Mesodermal cell (in vitro differentiated cells): ENCODE data around the gene GTF3C5.
"Not testable (repeated sequence)": the region's sequence is repeated elsewhere in the genome, so short reads cannot be mapped to it uniquely, and the experiment has no call there.

ENCODE experiments used
- H3K27ac ChIP-seq: 2 replicates; pipeline ENCODE4 v1.7.0; 2013; ENCODE audit warnings: mild to moderate bottlenecking, low read depth, low read length, moderate library complexity; ENCODE audit not compliant: severe bottlenecking
- H3K36me3 ChIP-seq: 2 replicates; pipeline ENCODE4 v1.7.1; 2013; ENCODE audit warnings: mild to moderate bottlenecking, low read length, moderate library complexity; ENCODE audit not compliant: control insufficient read depth, insufficient read depth
- H3K4me1 ChIP-seq: one replicate; pipeline ENCODE4 v1.7.1; 2013; ENCODE audit warnings: mild to moderate bottlenecking, low read length; ENCODE audit not compliant: insufficient read depth, control insufficient read depth, poor library complexity, severe bottlenecking
- H3K4me3 ChIP-seq: 2 replicates; pipeline ENCODE4 v1.7.0; 2013; ENCODE audit warnings: low read length, control low read depth, mild to moderate bottlenecking; ENCODE audit not compliant: insufficient read depth, poor library complexity, severe bottlenecking; ENCODE audit errors: extremely low read depth
- H3K9me3 ChIP-seq: 2 replicates; pipeline ENCODE4 v1.7.1; 2013; ENCODE audit warnings: mild to moderate bottlenecking, low read length, moderate library complexity; ENCODE audit not compliant: control insufficient read depth
- WGBS, 2 experiments: methylation state at CpG; one replicate each; pipeline ENCODE4 v1.1.5; 2013; ENCODE audit warnings: missing lambda C conversion rate in 2 of 2; ENCODE audit not compliant: insufficient coverage in 2 of 2; 5-methylcytosine and 5-hydroxymethylcytosine counted together

The GTF3C5 gene

DNA sequence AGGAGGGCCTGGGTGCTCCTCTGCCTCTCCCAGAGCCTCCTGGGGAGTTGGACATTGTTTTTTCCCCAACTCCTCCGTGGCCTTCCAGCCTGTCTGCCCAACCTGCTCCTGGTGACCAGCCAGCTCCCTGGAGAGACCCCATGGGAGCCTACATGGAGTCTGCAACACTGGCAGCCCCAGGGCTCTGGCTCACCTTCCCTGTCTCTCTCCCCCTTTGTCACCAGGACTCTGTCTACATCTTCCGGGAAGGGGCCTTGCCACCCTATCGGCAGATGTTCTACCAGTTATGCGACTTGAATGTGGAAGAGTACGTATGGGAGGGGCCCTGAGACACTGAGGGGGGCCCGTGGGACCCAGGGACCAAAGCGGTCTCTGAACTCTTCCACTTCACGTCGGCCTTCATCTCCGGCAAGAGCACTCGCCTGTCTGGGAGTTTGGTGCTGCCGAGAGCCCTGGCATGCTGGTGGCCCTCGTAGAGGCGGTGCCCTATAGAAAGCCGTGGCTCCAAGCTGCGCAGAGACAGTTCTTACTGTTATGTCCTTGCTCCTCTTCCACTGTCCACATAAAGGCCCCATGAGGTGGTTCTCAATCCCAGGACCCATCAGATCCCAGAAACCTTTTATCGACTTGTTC, 25.1 kb downstream of the GTF3C5 start:
- no peak overlapping the region for H3K27ac ChIP-seq
- H3K9me3 ChIP-seq = no peaks in the 10 kb centered on the region
- no peak overlapping the region for H3K4me3 ChIP-seq
- H3K36me3 ChIP-seq = peaks cover 75% of the 10 kb centered on the region
- peaks cover 14% of the 10 kb centered on the region for H3K4me1 ChIP-seq
- WGBS, 2 experiments = 96 to 98% methylated on average over 14 to 16 of the region's 17 CpGs

DNA sequence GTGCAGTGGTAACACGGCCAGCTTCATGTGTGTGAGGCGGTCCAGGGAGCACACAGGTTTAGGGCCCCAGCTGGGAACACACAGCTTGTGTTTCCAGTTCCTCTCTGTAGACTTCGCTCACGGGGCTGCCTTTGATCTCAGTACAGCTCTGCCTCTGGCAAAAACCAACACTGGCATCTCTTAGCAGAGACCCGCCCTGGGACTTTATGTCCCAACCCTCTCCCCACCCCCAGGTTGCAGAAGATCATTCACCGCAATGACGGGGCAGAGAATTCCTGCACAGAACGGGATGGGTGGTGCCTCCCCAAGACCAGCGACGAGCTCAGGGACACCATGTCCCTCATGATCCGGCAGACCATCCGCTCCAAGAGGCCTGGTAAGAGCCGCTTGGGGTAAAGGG, 25.7 kb downstream of the GTF3C5 start:
- H3K9me3 ChIP-seq = no peaks in the 10 kb centered on the region
- H3K27ac ChIP-seq = no peak overlapping the region
- peaks cover 69% of the 10 kb centered on the region for H3K36me3 ChIP-seq
- 95 to 98% methylated on average over 8 to 13 of the region's 13 CpGs for WGBS, 2 experiments
- H3K4me3 ChIP-seq = no peak overlapping the region
- peaks cover 18% of the 10 kb centered on the region for H3K4me1 ChIP-seq

DNA sequence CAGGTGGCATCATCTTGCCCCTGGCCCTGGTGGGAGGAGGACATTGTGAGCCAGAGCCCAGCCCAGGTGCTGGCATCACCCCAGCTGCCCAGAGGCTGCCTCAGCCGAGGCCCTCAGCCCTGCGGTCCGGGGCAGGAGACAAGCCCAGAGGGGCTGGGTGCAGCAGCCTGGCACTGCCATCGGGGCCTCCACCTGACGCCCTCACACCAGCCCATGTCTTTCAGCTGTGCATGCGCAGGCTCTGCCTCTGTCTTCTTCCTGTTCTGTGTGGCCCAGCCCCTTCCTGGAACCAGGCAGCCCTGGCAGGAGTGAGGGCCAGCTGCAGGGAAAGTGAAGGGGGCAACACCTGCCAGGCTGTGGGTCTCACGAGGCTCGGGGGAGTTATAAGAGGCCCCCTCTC, 26.2 kb downstream of the GTF3C5 start:
- Histone ChIP-seq H3K27ac (no peak overlapping the region), H3K9me3 (no peaks in the 10 kb centered on the region), H3K4me1 (peaks cover 18% of the 10 kb centered on the region), H3K36me3 (peaks cover 64% of the 10 kb centered on the region), H3K4me3 (no peak overlapping the region)
- 95 to 100% methylated on average over 7 to 8 of the region's 8 CpGs for WGBS, 2 experiments

DNA sequence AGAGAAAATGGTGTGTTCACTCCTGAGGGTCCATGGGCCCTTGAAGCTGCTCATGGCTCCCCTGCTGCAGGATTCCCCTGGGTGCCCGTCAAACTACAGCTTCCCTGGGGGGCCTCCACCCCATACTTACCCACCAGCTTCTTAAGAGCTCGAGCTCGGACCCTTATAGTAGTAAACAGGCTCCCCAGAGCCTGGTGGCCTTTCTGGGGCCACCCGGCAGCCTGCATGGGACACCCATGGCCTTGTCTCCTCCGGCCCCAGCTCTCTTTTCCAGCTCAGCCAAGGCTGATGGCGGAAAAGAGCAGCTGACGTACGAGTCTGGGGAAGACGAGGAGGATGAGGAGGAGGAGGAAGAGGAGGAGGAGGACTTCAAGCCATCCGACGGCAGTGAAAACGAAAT, 26.8 kb downstream of the GTF3C5 start:
- Histone ChIP-seq H3K4me1 (peaks cover 18% of the 10 kb centered on the region), H3K9me3 (no peaks in the 10 kb centered on the region), H3K36me3 (peaks cover 58% of the 10 kb centered on the region), H3K4me3 (no peak overlapping the region), H3K27ac (no peak overlapping the region)
- 97 to 98% methylated on average over 7 to 10 of the region's 12 CpGs for WGBS, 2 experiments

DNA sequence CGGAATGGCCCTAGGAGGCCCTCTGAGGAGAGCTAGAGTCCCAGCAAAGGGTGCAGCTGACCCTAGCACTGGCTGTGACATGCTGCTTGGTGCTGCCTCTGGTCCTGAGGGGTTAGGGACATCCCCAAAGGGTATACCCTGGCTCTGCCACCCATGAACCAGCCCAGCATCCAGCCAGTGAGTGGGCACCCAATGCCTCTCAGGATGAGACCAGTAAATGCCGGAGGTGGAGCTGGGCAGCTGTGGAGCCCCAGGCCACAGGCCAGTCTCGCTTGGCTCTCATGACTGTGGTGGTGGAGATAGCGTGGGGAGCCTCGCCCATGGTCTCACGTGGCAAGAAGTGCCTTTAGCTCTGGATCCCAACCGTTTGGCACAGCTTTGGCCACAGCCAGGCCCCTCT, 27.3 kb downstream of the GTF3C5 start:
- Histone ChIP-seq H3K4me1 (peaks cover 18% of the 10 kb centered on the region), H3K27ac (no peak overlapping the region), H3K9me3 (no peaks in the 10 kb centered on the region), H3K36me3 (peaks cover 53% of the 10 kb centered on the region), H3K4me3 (no peak overlapping the region)
- 90 to 97% methylated on average over 6 to 7 of the region's 7 CpGs for WGBS, 2 experiments

DNA sequence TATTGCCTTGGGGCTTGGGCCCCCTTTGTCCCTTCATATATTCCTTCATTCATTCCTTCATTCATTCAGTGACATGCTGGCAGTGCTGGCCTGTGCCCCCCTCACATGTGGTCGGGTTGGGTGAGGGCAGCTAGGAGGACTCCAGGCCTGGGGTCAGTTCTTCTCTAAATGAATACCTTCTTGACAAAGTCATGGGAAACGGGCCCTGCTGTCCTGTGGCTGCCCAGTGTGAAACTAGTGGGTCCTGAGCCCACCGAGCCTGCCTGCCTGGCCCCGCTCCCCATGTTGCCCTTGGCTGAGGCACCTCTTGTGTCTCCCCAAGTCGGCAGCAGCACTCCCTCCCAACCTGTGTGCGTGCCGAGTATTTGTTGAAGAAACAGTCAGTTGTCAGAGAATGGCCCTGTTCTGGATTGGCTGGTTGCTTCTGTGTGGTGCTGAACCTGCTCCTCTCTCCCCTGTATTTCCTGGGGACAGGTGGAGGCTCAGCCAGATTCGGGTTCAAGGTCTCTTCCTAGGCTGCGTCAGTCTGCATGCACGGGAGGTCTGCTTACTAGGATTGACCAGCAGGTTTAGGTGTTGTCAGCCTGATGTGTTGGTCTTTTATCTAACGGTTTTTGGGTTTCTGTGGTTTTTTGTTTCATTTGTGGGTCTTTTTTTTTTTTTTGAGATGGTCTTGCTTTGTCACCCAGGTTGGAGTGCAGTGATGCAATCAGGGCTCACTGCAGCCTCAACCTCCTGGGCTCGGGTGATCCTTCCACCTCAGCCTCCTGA, 27.9 kb downstream of the GTF3C5 start:
- WGBS, 2 experiments = 91 to 94% methylated on average over 11 to 12 of the region's 12 CpGs
- Histone ChIP-seq H3K4me3 (no peak overlapping the region), H3K36me3 (peaks cover 47% of the 10 kb centered on the region), H3K9me3 (no peaks in the 10 kb centered on the region), H3K4me1 (peaks cover 18% of the 10 kb centered on the region), H3K27ac (no peak overlapping the region)

DNA sequence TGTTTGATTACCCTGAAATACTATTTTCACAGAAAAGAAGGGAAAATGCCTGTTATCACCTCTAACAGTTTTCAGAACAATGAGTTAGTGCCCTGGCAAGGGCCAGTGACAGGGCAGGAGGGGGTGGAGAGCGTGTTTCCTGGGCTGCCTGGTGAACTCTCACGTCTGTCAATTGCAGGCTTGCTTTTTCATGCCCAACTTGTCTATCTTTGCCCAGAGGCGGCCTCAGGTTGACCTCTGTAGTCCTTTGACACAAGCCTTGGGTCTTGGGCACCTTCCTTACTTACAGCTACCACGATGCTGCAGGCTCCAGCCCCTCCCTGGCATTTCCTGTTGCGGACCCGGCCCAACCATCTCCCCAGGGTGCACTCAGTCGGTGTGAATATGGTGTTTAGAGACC, 28.8 kb downstream of the GTF3C5 start:
- H3K27ac ChIP-seq = peak overlapping the region; percentile 23
- H3K4me3 ChIP-seq = no peak overlapping the region
- WGBS, 2 experiments = 33 to 54% methylated on average over 4 to 7 of the region's 7 CpGs
- peaks cover 18% of the 10 kb centered on the region for H3K4me1 ChIP-seq
- H3K36me3 ChIP-seq = peaks cover 38% of the 10 kb centered on the region
- H3K9me3 ChIP-seq = no peaks in the 10 kb centered on the region

DNA sequence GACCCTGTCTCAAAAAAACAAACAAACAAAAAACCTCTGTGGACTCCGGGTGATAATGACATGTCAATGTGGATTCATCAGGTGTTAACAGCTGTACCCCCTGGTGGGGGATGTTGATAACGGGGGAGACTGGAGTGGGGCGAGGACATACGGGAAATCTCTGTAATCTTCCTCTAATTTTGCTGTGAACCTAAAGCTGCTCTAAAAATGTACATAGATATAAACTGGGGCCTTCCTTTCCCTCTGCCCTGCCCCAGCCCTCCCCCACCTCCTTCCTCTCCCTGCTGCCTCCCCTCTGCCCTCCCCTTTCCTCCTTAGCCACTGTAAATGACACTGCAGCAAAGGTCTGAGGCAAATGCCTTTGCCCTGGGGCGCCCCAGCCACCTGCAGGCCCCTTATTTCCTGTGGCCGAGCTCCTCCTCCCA, 29.6 kb downstream of the GTF3C5 start:
- Histone ChIP-seq H3K4me3 (no peak overlapping the region), H3K9me3 (no peaks in the 10 kb centered on the region), H3K36me3 (peaks cover 33% of the 10 kb centered on the region), H3K27ac (peak overlapping the region; percentile 23), H3K4me1 (peaks cover 18% of the 10 kb centered on the region)
- WGBS, 2 experiments = 20% methylated on average over 1 of the region's 6 CpGs; no CpG with 5 or more reads in 1 of the 2 experiments

DNA sequence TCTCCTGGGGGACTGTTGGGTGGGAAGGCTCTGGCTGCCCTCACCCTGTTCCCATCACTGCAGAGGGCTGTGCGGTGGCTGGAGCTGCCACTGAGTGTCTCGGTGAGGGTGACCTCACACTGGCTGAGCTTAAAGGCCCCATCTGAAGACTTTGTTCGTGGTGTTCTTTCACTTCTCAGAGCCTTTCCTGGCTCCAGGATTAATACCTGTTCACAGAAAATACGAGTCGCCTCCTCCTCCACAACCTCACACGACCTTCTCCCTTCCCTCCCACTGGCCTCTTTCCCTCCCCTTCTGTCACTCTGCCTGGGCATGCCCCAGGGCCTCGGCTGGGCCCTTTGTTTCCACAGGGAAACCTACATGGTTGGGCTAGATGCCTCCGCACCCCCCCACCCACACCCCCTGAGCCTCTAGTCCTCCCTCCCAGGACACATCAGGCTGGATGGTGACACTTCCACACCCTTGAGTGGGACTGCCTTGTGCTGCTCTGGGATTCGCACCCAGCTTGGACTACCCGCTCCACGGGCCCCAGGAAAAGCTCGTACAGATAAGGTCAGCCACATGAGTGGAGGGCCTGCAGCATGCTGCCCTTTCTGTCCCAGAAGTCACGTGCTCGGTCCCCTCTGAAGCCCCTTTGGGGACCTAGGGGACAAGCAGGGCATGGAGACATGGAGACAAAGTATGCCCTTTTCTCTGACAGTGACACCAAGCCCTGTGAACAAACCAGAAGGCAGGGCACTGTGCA, 30.4 kb downstream of the GTF3C5 start:
- peak overlapping the region; percentile 10 for H3K27ac ChIP-seq
- WGBS, 2 experiments = 62 to 72% methylated on average over 12 to 14 of the region's 14 CpGs

DNA sequence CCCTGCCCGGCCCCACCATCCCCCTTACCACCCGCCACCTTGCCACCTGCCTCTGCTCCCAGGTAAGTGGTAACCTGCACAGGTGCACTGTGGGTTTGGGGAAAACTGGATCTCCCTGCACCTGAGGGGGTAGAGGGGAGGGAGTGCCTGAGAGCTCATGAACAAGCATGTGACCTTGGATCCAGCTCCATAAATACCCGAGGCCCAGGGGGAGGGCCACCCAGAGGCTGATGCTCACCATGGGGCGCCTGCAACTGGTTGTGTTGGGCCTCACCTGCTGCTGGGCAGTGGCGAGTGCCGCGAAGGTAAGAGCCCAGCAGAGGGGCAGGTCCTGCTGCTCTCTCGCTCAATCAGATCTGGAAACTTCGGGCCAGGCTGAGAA, 31.0 kb downstream of the GTF3C5 start, which contains the start of gene CEL:
Gene CEL, plus strand, starts transcription at position 218 of the 382 bp plus-strand sequence. Its CDS starts 22 bp downstream, at position 240.
- not testable (repeated sequence) for H3K9me3 ChIP-seq, H3K4me3 ChIP-seq
- peak within 1 kb of the TSS; percentile 10 for H3K27ac ChIP-seq
- peaks cover 18% of the 10 kb centered on the region for H3K4me1 ChIP-seq
- peaks cover 20% of the 10 kb centered on the region for H3K36me3 ChIP-seq
- WGBS, 2 experiments = 100% methylated on average over 1 of the region's 9 CpGs; no CpG with 5 or more reads in 1 of the 2 experiments

More for the DNA sequence above, 30.4 kb downstream of the GTF3C5 start:
- not testable (repeated sequence) for H3K9me3 ChIP-seq, H3K4me3 ChIP-seq
- Histone ChIP-seq H3K36me3 (peaks cover 25% of the 10 kb centered on the region), H3K4me1 (peaks cover 18% of the 10 kb centered on the region)
